ENCODE results near the gene CNOT8.

- TF ChIP-seq CTCF (IDR thresholded peaks at IDR 0.05) (no peak), POLR2A (IDR thresholded peaks at IDR 0.05) (no peak), EP300 (IDR thresholded peaks at IDR 0.05) (no peak)
These were observed 65.3 kb downstream of the CNOT8 start for GRCh38 chr5:154923441-154924430.
